ENCODE results near the gene HEATR5B.

HEATR5B gene

GRCh38 chr2:37037771-37038170, 46.4 kb downstream of the HEATR5B start:
- H2BK12ac ChIP-seq (ENCODE audit: low read length in 2 of 2), result no peak overlapping the region
- no peak overlapping the region for H2AK5ac ChIP-seq (ENCODE audit: low read length, severe bottlenecking)
- H3K18ac ChIP-seq (ENCODE audit: low read depth in 1 of 2, low read length in 2 of 2), result no peak overlapping the region
- no peaks in the 10 kb centered on the region for H3K27me3 ChIP-seq (ENCODE audit: control insufficient read depth in 1 of 2, insufficient read depth in 1 of 2, low read length in 2 of 2)
- no peak overlapping the region for H3K4ac ChIP-seq (ENCODE audit: low read depth in 1 of 2, low read length in 2 of 2)
- no peak overlapping the region for H3K23ac ChIP-seq (ENCODE audit: low read length in 2 of 2)
- no peak overlapping the region for H2BK15ac ChIP-seq (ENCODE audit: low read depth, poor library complexity, severe bottlenecking)
- 100% methylated on average over 1 of the region's 2 CpGs for WGBS
- H3K4me2 ChIP-seq (ENCODE audit: low read length, poor library complexity, severe bottlenecking), result no peak overlapping the region
- H3K36me3 ChIP-seq (ENCODE audit: control insufficient read depth in 1 of 2, insufficient read depth in 2 of 2, low read depth in 1 of 2, low read length in 2 of 2), result peaks cover 10 to 68% of the 10 kb centered on the region in 2 experiments
- no peak overlapping the region for H3K4me3 ChIP-seq (ENCODE audit: insufficient read depth in 1 of 2, low read depth in 1 of 2, low read length in 2 of 2)
- H2BK120ac ChIP-seq (ENCODE audit: low read depth, low read length), result no peak overlapping the region
- no peak overlapping the region for H3K9ac ChIP-seq (ENCODE audit: low read length)
- no peak overlapping the region for H2AFZ ChIP-seq (ENCODE audit: low read depth, low read length)
- no peak overlapping the region for H3K14ac ChIP-seq (ENCODE audit: low read length in 2 of 2)
- H3K27ac ChIP-seq (ENCODE audit: low read length, poor library complexity, severe bottlenecking), result no peak overlapping the region
- no peaks in the 10 kb centered on the region for H3K4me1 ChIP-seq (ENCODE audit: control insufficient read depth, insufficient read depth, low read depth, low read length)
- no peaks in the 10 kb centered on the region for H3K9me3 ChIP-seq (ENCODE audit: control insufficient read depth, low read length)
- peaks cover 5% of the 10 kb centered on the region for H3K79me1 ChIP-seq (replicated peaks; ENCODE audit: low read length, poor library complexity, severe bottlenecking)
- no peak overlapping the region for H2BK5ac ChIP-seq (ENCODE audit: low read depth, low read length, poor library complexity, severe bottlenecking)
- DNase-seq, result no peak
- no peak overlapping the region for H4K91ac ChIP-seq (ENCODE audit: low read length)
- H4K8ac ChIP-seq (ENCODE audit: low read length), result no peak overlapping the region

- no peaks in the 10 kb centered on the region for H3K79me1 ChIP-seq (replicated peaks; ENCODE audit: low read length, poor library complexity, severe bottlenecking)
- H2BK120ac ChIP-seq (ENCODE audit: low read depth, low read length), result no peak overlapping the region
- no peak overlapping the region for H2BK12ac ChIP-seq (ENCODE audit: low read length in 2 of 2)
- H4K91ac ChIP-seq (ENCODE audit: low read length), result no peak overlapping the region
- H2BK15ac ChIP-seq (ENCODE audit: low read depth, poor library complexity, severe bottlenecking), result no peak overlapping the region
- no peak for DNase-seq
- H3K27ac ChIP-seq (ENCODE audit: low read length, poor library complexity, severe bottlenecking), result no peak overlapping the region
- H3K4ac ChIP-seq (ENCODE audit: low read depth in 1 of 2, low read length in 2 of 2), result no peak overlapping the region
- no peak overlapping the region for H2AFZ ChIP-seq (ENCODE audit: low read depth, low read length)
- no peak overlapping the region for H2AK5ac ChIP-seq (ENCODE audit: low read length, severe bottlenecking)
- no peak overlapping the region for H2BK5ac ChIP-seq (ENCODE audit: low read depth, low read length, poor library complexity, severe bottlenecking)
- no peaks in the 10 kb centered on the region for H3K27me3 ChIP-seq (ENCODE audit: control insufficient read depth in 1 of 2, insufficient read depth in 1 of 2, low read length in 2 of 2)
- peaks cover 15 to 69% of the 10 kb centered on the region in 2 experiments for H3K36me3 ChIP-seq (ENCODE audit: control insufficient read depth in 1 of 2, insufficient read depth in 2 of 2, low read depth in 1 of 2, low read length in 2 of 2)
- no peaks in the 10 kb centered on the region for H3K9me3 ChIP-seq (ENCODE audit: control insufficient read depth, low read length)
- H3K4me3 ChIP-seq (ENCODE audit: insufficient read depth in 1 of 2, low read depth in 1 of 2, low read length in 2 of 2), result no peak overlapping the region
- no peak overlapping the region for H3K4me2 ChIP-seq (ENCODE audit: low read length, poor library complexity, severe bottlenecking)
- H3K4me1 ChIP-seq (ENCODE audit: control insufficient read depth, insufficient read depth, low read depth, low read length), result no peaks in the 10 kb centered on the region
- no peak overlapping the region for H4K8ac ChIP-seq (ENCODE audit: low read length)
- H3K23ac ChIP-seq (ENCODE audit: low read length in 2 of 2), result no peak overlapping the region
- H3K9ac ChIP-seq (ENCODE audit: low read length), result no peak overlapping the region
- WGBS, result 99% methylated on average over 3 of the region's 8 CpGs
- H3K14ac ChIP-seq (ENCODE audit: low read length in 2 of 2), result no peak overlapping the region
- no peak overlapping the region for H3K18ac ChIP-seq (ENCODE audit: low read depth in 1 of 2, low read length in 2 of 2)
These were observed 54.4 kb downstream of the HEATR5B start for GRCh38 chr2:37029758-37030157.

- peaks cover 18 to 76% of the 10 kb centered on the region in 2 experiments for H3K36me3 ChIP-seq (ENCODE audit: control insufficient read depth in 1 of 2, insufficient read depth in 2 of 2, low read depth in 1 of 2, low read length in 2 of 2)
- H2AK5ac ChIP-seq (ENCODE audit: low read length, severe bottlenecking), result no peak overlapping the region
- H3K18ac ChIP-seq (ENCODE audit: low read depth in 1 of 2, low read length in 2 of 2), result no peak overlapping the region
- no peak overlapping the region for H3K23ac ChIP-seq (ENCODE audit: low read length in 2 of 2)
- H3K79me1 ChIP-seq (replicated peaks; ENCODE audit: low read length, poor library complexity, severe bottlenecking), result no peaks in the 10 kb centered on the region
- H3K4me2 ChIP-seq (ENCODE audit: low read length, poor library complexity, severe bottlenecking), result no peak overlapping the region
- 88% methylated on average over 5 of the region's 5 CpGs for WGBS
- no peak overlapping the region for H4K8ac ChIP-seq (ENCODE audit: low read length)
- H2AFZ ChIP-seq (ENCODE audit: low read depth, low read length), result no peak overlapping the region
- no peaks in the 10 kb centered on the region for H3K27me3 ChIP-seq (ENCODE audit: control insufficient read depth in 1 of 2, insufficient read depth in 1 of 2, low read length in 2 of 2)
- H3K14ac ChIP-seq (ENCODE audit: low read length in 2 of 2), result no peak overlapping the region
- no peak for DNase-seq
- no peak overlapping the region for H2BK120ac ChIP-seq (ENCODE audit: low read depth, low read length)
- no peak overlapping the region for H3K4ac ChIP-seq (ENCODE audit: low read depth in 1 of 2, low read length in 2 of 2)
- H3K4me3 ChIP-seq (ENCODE audit: insufficient read depth in 1 of 2, low read depth in 1 of 2, low read length in 2 of 2), result no peak overlapping the region
- no peak overlapping the region for H4K91ac ChIP-seq (ENCODE audit: low read length)
- no peak overlapping the region for H2BK12ac ChIP-seq (ENCODE audit: low read length in 2 of 2)
- no peak overlapping the region for H3K9ac ChIP-seq (ENCODE audit: low read length)
- no peak overlapping the region for H2BK5ac ChIP-seq (ENCODE audit: low read depth, low read length, poor library complexity, severe bottlenecking)
- H3K4me1 ChIP-seq (ENCODE audit: control insufficient read depth, insufficient read depth, low read depth, low read length), result peaks cover 2% of the 10 kb centered on the region
- no peak overlapping the region for H3K27ac ChIP-seq (ENCODE audit: low read length, poor library complexity, severe bottlenecking)
- H3K9me3 ChIP-seq (ENCODE audit: control insufficient read depth, low read length), result no peaks in the 10 kb centered on the region
- H2BK15ac ChIP-seq (ENCODE audit: low read depth, poor library complexity, severe bottlenecking), result no peak overlapping the region
These were observed 58.1 kb downstream of the HEATR5B start for GRCh38 chr2:37026050-37026449.

- peak overlapping the region in 1 of 2 experiments; percentile 2 for H3K4me3 ChIP-seq (ENCODE audit: insufficient read depth in 1 of 2, low read depth in 1 of 2, low read length in 2 of 2)
- 94% methylated on average over 3 of the region's 5 CpGs for WGBS
- H3K4me1 ChIP-seq (ENCODE audit: control insufficient read depth, insufficient read depth, low read depth, low read length), result peaks cover 2% of the 10 kb centered on the region
- H3K23ac ChIP-seq (ENCODE audit: low read length in 2 of 2), result no peak overlapping the region
- H3K18ac ChIP-seq (ENCODE audit: low read depth in 1 of 2, low read length in 2 of 2), result no peak overlapping the region
- peak overlapping the region; percentile 33 for H3K27ac ChIP-seq (ENCODE audit: low read length, poor library complexity, severe bottlenecking)
- H3K4ac ChIP-seq (ENCODE audit: low read depth in 1 of 2, low read length in 2 of 2), result no peak overlapping the region
- peaks cover 24 to 78% of the 10 kb centered on the region in 2 experiments for H3K36me3 ChIP-seq (ENCODE audit: control insufficient read depth in 1 of 2, insufficient read depth in 2 of 2, low read depth in 1 of 2, low read length in 2 of 2)
- H3K9me3 ChIP-seq (ENCODE audit: control insufficient read depth, low read length), result no peaks in the 10 kb centered on the region
- no peak overlapping the region for H4K91ac ChIP-seq (ENCODE audit: low read length)
- H4K8ac ChIP-seq (ENCODE audit: low read length), result no peak overlapping the region
- H3K14ac ChIP-seq (ENCODE audit: low read length in 2 of 2), result no peak overlapping the region
- peak overlapping the region; percentile 77 for H2AK5ac ChIP-seq (ENCODE audit: low read length, severe bottlenecking)
- peak; percentile 8 for DNase-seq
- H2BK12ac ChIP-seq (ENCODE audit: low read length in 2 of 2), result no peak overlapping the region
- H2BK120ac ChIP-seq (ENCODE audit: low read depth, low read length), result no peak overlapping the region
- peak overlapping the region; percentile 77 for H3K9ac ChIP-seq (ENCODE audit: low read length)
- H2AFZ ChIP-seq (ENCODE audit: low read depth, low read length), result no peak overlapping the region
- H2BK5ac ChIP-seq (ENCODE audit: low read depth, low read length, poor library complexity, severe bottlenecking), result no peak overlapping the region
- H3K27me3 ChIP-seq (ENCODE audit: control insufficient read depth in 1 of 2, insufficient read depth in 1 of 2, low read length in 2 of 2), result no peaks in the 10 kb centered on the region
- no peak overlapping the region for H3K4me2 ChIP-seq (ENCODE audit: low read length, poor library complexity, severe bottlenecking)
- H3K79me1 ChIP-seq (replicated peaks; ENCODE audit: low read length, poor library complexity, severe bottlenecking), result no peaks in the 10 kb centered on the region
- no peak overlapping the region for H2BK15ac ChIP-seq (ENCODE audit: low read depth, poor library complexity, severe bottlenecking)
These were observed 63.0 kb downstream of the HEATR5B start for GRCh38 chr2:37020887-37021796.

Measured in mesenchymal stem cell (in vitro differentiated cells and primary cell).